Gastroesophageal sphincter (tissue), 4 donors: ENCODE results near the gene EDAR. TPM values are rescaled to one million over a fixed set of nuclear protein-coding genes. Genes with fewer than 3 reads are reported as not detected.

Source experiments
- ATAC-seq: fragments of 150-250 bp; one replicate; pipeline ENCODE4 v1.9.1; 2016; ENCODE audit warnings: mild to moderate bottlenecking, moderate library complexity
- H3K27ac ChIP-seq, 4 donors: fragments of 200-600 bp; sonication (generic) in 3 of 4; 1 replicate in 3 of 4; 2 replicates in 1 of 4; pipeline ENCODE4 v1.5.1; 2016 to 2019
- H3K27me3 ChIP-seq: fragments of 200-600 bp; sonication (generic); one replicate; pipeline ENCODE4 v1.5.1; 2019
- H3K36me3 ChIP-seq, 2 donors: fragments of 200-600 bp; sonication (generic); one replicate each; pipeline ENCODE4 v1.5.1; 2019; ENCODE audit warnings: control low read depth in 1 of 2
- H3K4me1 ChIP-seq, 3 donors: fragments of 200-600 bp; sonication (generic); 1 replicate in 2 of 3; 2 replicates in 1 of 3; pipeline ENCODE4 v1.5.1; 2016 to 2019; ENCODE audit warnings: control low read depth in 2 of 3
- H3K4me3 ChIP-seq, 2 donors: fragments of 200-600 bp; sonication (generic); one replicate each; pipeline ENCODE4 v1.5.1; 2019; ENCODE audit warnings: mild to moderate bottlenecking in 1 of 2, moderate library complexity in 1 of 2
- H3K9me3 ChIP-seq, 3 donors: fragments of 200-600 bp; sonication (generic); one replicate each; pipeline ENCODE4 v1.5.1; 2017 to 2019; ENCODE audit warnings: control low read depth in 2 of 3
- CTCF ChIP-seq, 4 experiments: fragments of 200-600 bp in 2 of 4; fragments of 450-650 bp in 2 of 4; sonication (generic) in 1 of 4; IDR thresholded peaks; one replicate each; pipeline ENCODE4 v1.5.1; 2017 to 2019; ENCODE audit warnings: antibody characterized with exemption in 4 of 4, mild to moderate bottlenecking in 2 of 4, moderate library complexity in 2 of 4
- EP300 ChIP-seq: sonication (generic); formaldehyde crosslinking; IDR thresholded peaks from one replicate; pipeline ENCODE4 v1.6.1; 2017; ENCODE audit warnings: antibody characterized with exemption, mild to moderate bottlenecking
- POLR2A ChIP-seq, 2 donors: fragments of 450-650 bp; IDR thresholded peaks; one replicate each; pipeline ENCODE4 v1.6.1; 2017; ENCODE audit warnings: antibody characterized with exemption in 2 of 2, mild to moderate bottlenecking in 2 of 2, moderate library complexity in 1 of 2
- POLR2AphosphoS5 ChIP-seq: sonication (generic); formaldehyde crosslinking; IDR thresholded peaks from one replicate; pipeline ENCODE4 v1.6.1; 2017; ENCODE audit warnings: antibody characterized with exemption
- WGBS, 2 donors: methylation state at CpG; one replicate each; pipeline ENCODE4 v1.1.5; 2018; ENCODE audit warnings: low coverage in 1 of 2; 5-methylcytosine and 5-hydroxymethylcytosine counted together
- total RNA-seq, 4 donors: library from RNA; depleted of rRNA; stranded (reverse); fragments of >200 nt; gene quantifications; one replicate each; pipeline ENCODE4 v1.1.0, GENCODE V29; 2016

The EDAR gene
- total RNA-seq, 4 donors from 2014 or later, result 0.92 TPM; not detected in 3

DNA sequence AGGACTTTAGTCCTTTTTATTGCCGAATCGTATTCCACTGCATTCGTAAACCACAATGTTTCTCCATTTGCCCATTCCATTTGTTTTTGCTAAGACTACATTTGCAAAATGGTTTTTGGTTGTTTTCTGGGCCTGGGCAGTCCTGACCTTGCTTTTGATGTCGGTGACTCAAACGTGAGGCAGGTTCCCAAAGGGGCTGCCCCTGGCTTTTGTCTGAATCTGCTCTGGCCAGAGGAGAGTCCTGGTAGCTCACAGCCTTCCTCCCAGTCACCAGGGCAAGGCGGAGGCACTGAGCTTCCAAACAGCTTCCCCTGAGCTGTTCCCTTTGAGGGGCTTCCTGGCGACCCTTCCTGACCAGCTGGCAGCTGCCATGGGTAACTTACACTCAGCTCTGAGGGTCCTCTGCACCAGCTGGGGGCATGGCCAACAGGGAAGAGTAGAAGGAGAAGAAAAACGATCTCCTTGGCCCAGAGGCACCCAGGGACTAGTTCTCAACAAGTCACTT is 47.8 kb downstream of the EDAR start:
- H3K27me3 ChIP-seq, result no peaks in the 10 kb centered on the region
- H3K4me3 ChIP-seq, result no peak overlapping the region
- WGBS, 2 donors, result 92 to 100% methylated on average over 3 to 4 of the region's 8 CpGs
- TF ChIP-seq POLR2A (IDR thresholded peaks at IDR 0.05) (no peak), POLR2AphosphoS5 (no peak), EP300 (no peak), CTCF (IDR thresholded peaks at IDR 0.05) (no peak)
- H3K9me3 ChIP-seq, result no peaks in the 10 kb centered on the region
- H3K27ac ChIP-seq, result no peak overlapping the region
- H3K4me1 ChIP-seq, result no peaks in the 10 kb centered on the region
- no peaks in the 10 kb centered on the region for H3K36me3 ChIP-seq
- ATAC-seq, result no peak

- 77 to 93% methylated on average over 6 of the region's 13 CpGs for WGBS, 2 donors
- Histone ChIP-seq H3K4me1 (no peaks in the 10 kb centered on the region), H3K36me3 (no peaks in the 10 kb centered on the region), H3K9me3 (no peaks in the 10 kb centered on the region), H3K4me3 (no peak overlapping the region), H3K27me3 (no peaks in the 10 kb centered on the region), H3K27ac (no peak overlapping the region)
- no peak for TF ChIP-seq POLR2A (IDR thresholded peaks at IDR 0.05)
- TF ChIP-seq CTCF (IDR thresholded peaks at IDR 0.05), result no peak
- no peak for TF ChIP-seq POLR2AphosphoS5
- no peak for TF ChIP-seq EP300
- ATAC-seq, result no peak
Measured at GRCh38 chr2:108940156-108940555, 48.9 kb downstream of the EDAR start.

GRCh38 chr2:108938077-108938710 is 50.8 kb downstream of the EDAR start:
- H3K27ac ChIP-seq, result no peak overlapping the region

DNA sequence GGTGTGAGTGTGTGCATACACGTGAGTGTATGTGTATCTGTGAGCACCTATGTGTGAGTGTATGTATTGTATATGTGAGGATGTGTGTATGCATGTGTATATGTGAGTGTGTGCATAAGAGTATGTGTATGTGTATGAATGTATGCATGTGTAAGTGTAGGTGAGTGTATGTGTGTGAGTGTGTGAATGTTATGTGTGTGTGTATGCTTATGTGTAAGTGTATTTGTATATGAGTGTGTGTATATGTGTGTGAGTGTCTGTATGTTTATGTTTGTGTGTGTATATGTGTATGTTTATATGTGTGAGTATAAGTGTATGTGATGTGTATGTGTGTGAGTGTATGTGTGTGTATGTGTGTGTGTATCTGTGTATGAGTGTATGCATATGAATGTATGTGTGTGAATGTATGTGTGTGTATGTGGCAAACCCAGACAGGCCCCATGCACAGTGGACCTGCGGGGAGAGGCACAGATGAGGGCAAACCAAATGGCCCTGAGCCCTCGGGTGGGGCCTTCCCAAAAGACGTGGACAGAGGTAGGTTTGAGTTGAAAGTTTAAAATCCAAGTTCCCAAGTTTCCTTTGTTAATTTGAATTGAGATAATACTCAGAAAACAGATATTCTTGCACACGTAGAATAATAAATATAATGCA is 51.5 kb downstream of the EDAR start:
- WGBS, 2 donors, result 80 to 85% methylated on average over 5 of the region's 5 CpGs
- Histone ChIP-seq H3K4me3 (no peak overlapping the region), H3K4me1 (no peaks in the 10 kb centered on the region), H3K27me3 (no peaks in the 10 kb centered on the region), H3K9me3 (no peaks in the 10 kb centered on the region), H3K36me3 (no peaks in the 10 kb centered on the region), H3K27ac (no peak overlapping the region)
- no peak for ATAC-seq
- TF ChIP-seq EP300 (no peak), CTCF (IDR thresholded peaks at IDR 0.05) (no peak), POLR2AphosphoS5 (no peak), POLR2A (IDR thresholded peaks at IDR 0.05) (no peak)

More at GRCh38 chr2:108938077-108938710, 50.8 kb downstream of the EDAR start:
- WGBS, 2 donors, result 61 to 63% methylated on average over 8 to 9 of the region's 9 CpGs
- Histone ChIP-seq H3K9me3 (no peaks in the 10 kb centered on the region), H3K27me3 (no peaks in the 10 kb centered on the region), H3K4me1 (no peaks in the 10 kb centered on the region), H3K4me3 (no peak overlapping the region), H3K36me3 (no peaks in the 10 kb centered on the region)
- no peak for TF ChIP-seq POLR2AphosphoS5
- no peak for TF ChIP-seq POLR2A (IDR thresholded peaks at IDR 0.05)
- no peak for TF ChIP-seq CTCF (IDR thresholded peaks at IDR 0.05)
- TF ChIP-seq EP300, result no peak
- ATAC-seq, result no peak

- TF ChIP-seq EP300, result no peak
- no peak for TF ChIP-seq POLR2AphosphoS5
- TF ChIP-seq POLR2A (IDR thresholded peaks at IDR 0.05), result no peak
- TF ChIP-seq CTCF (IDR thresholded peaks at IDR 0.05), result no peak
- no peak overlapping the region for H3K4me3 ChIP-seq
- H3K4me1 ChIP-seq, result no peaks in the 10 kb centered on the region
- WGBS, 2 donors, result no CpG with 5 or more reads among the region's 7 CpGs
- H3K36me3 ChIP-seq, result no peaks in the 10 kb centered on the region
- H3K27me3 ChIP-seq, result no peaks in the 10 kb centered on the region
- H3K27ac ChIP-seq, result no peak overlapping the region
- H3K9me3 ChIP-seq, result no peaks in the 10 kb centered on the region
- no peak for ATAC-seq
Measured at GRCh38 chr2:108936866-108937265, 52.2 kb downstream of the EDAR start.
